K562 (cell line): ENCODE results near the gene NPNT. TPM values are rescaled to one million over a fixed set of nuclear protein-coding genes. Genes with fewer than 3 reads are reported as not detected.

Experiments
- DPF2 ChIP-seq: fragments of 450-650 bp; IDR thresholded peaks from 2 replicates; pipeline ENCODE4 v1.6.1; 2016
- ELF1 ChIP-seq: fragments of 200-800 bp; sonication (Bioruptor generic); IDR thresholded peaks from 2 replicates; pipeline ENCODE4 v1.6.1; 2016; ENCODE audit warnings: missing genetic modification characterization, missing compliant biosample characterization
- ESRRA ChIP-seq: fragments of 450-650 bp; IDR thresholded peaks from 2 replicates; pipeline ENCODE4 v1.6.1; 2014; ENCODE audit warnings: low read depth, mild to moderate bottlenecking, moderate library complexity, borderline replicate concordance
- ETV5 ChIP-seq: sonication (generic); formaldehyde crosslinking; IDR thresholded peaks from 2 replicates; pipeline ENCODE4 v1.4.0; 2020; ENCODE audit warnings: low read depth, mild to moderate bottlenecking, missing genetic modification reagents
- FOXA3 ChIP-seq, 2 experiments: fragments of 450-650 bp in 1 of 2; sonication (generic) in 1 of 2; formaldehyde crosslinking; IDR thresholded peaks in 1 of 2; conservative IDR thresholded peaks in 1 of 2; 2 replicates each; pipeline versions ENCODE4 v1.4.0 to v1.8.0; 2020 to 2022; ENCODE audit warnings: mild to moderate bottlenecking in 2 of 2, missing genetic modification reagents in 1 of 2
- FOXJ2 ChIP-seq: fragments of 200-800 bp; sonication (Bioruptor generic); IDR thresholded peaks from 2 replicates; pipeline ENCODE4 v1.6.1; 2016; ENCODE audit warnings: missing genetic modification characterization, missing compliant biosample characterization
- FOXM1 ChIP-seq, 2 experiments: fragments of 450-650 bp in 1 of 2; sonication (generic) in 1 of 2; formaldehyde crosslinking in 1 of 2; IDR thresholded peaks; 2 replicates each; pipeline versions ENCODE4 v1.6.1 to v1.9.0; 2017 to 2022; ENCODE audit warnings: low read depth in 2 of 2, mild to moderate bottlenecking in 2 of 2, missing genetic modification reagents in 1 of 2, moderate library complexity in 1 of 2
- HDAC2 ChIP-seq: fragments of 450-650 bp; IDR thresholded peaks from 2 replicates; pipeline ENCODE4 v1.6.1; 2016; ENCODE audit warnings: mild to moderate bottlenecking
- HDAC3 ChIP-seq: fragments of 450-650 bp; IDR thresholded peaks from 2 replicates; pipeline ENCODE4 v1.6.1; 2018; ENCODE audit warnings: borderline replicate concordance, mild to moderate bottlenecking, moderate library complexity; ENCODE audit not compliant: partially characterized antibody
- JUN ChIP-seq, 2 experiments: sonication (generic) in 1 of 2; formaldehyde crosslinking in 1 of 2; IDR thresholded peaks; 2 replicates each; pipeline versions ENCODE4 v1.6.1 to v1.8.0; 2012 to 2022; ENCODE audit warnings: borderline replicate concordance in 2 of 2, mild to moderate bottlenecking in 2 of 2, improper control_type of control experiment in 1 of 2, low read depth in 1 of 2, low read length in 1 of 2, missing genetic modification reagents in 1 of 2
- PTBP1 ChIP-seq: fragments of 200-400 bp; formaldehyde crosslinking; IDR thresholded peaks from 2 replicates; pipeline ENCODE4 v1.6.1; 2017; ENCODE audit warnings: low read depth, low read length
- RBM34 ChIP-seq: fragments of 200-400 bp; formaldehyde crosslinking; IDR thresholded peaks from 2 replicates; pipeline ENCODE4 v1.6.1; 2018; ENCODE audit warnings: low read length, borderline replicate concordance; ENCODE audit not compliant: insufficient read depth
- SNIP1 ChIP-seq: fragments of 450-650 bp; IDR thresholded peaks from 2 replicates; pipeline ENCODE4 v1.7.1; 2017; ENCODE audit warnings: low read depth, mild to moderate bottlenecking
- U2AF2 ChIP-seq: fragments of 200-400 bp; formaldehyde crosslinking; optimal IDR thresholded peaks from 2 replicates; pipeline ENCODE3; 2017; ENCODE audit warnings: low read depth, mild to moderate bottlenecking, low read length
- ZC3H4 ChIP-seq: sonication (generic); formaldehyde crosslinking; IDR thresholded peaks from 2 replicates; pipeline ENCODE4 v1.9.0; 2021; ENCODE audit warnings: missing genetic modification reagents, borderline replicate concordance
- ZKSCAN3 ChIP-seq: fragments of 250-450 bp; sonication (Bioruptor Pico); IDR thresholded peaks from 2 replicates; pipeline ENCODE4 v1.4.0; 2020
- ZNF140 ChIP-seq: fragments of 250-450 bp; sonication (Bioruptor Pico); IDR thresholded peaks from 2 replicates; pipeline ENCODE4 v1.8.0; 2021; ENCODE audit warnings: moderate library complexity, mild to moderate bottlenecking, inconsistent platforms
- ZNF778 ChIP-seq: fragments of 450-650 bp; formaldehyde crosslinking; IDR thresholded peaks from 2 replicates; pipeline ENCODE4 v1.4.0; 2020; ENCODE audit warnings: mild to moderate bottlenecking, moderate library complexity
- ZSCAN29 ChIP-seq: fragments of 450-650 bp; IDR thresholded peaks from 2 replicates; pipeline ENCODE4 v1.6.1; 2017
- polyA plus RNA-seq, 8 experiments: library from polyadenylated mRNA; depleted of rRNA in 4 of 8; stranded (reverse) in 5 of 8; unstranded in 3 of 8; fragments of >200 nt; fragmentation: Nextera tagmentation in 2 of 8; fragmentation: Illumina TruSeq in 1 of 8; extraction: Ambion mirVana in 2 of 8; extraction: Trizol in 1 of 8; gene quantifications; 2 replicates each; pipeline versions ENCODE4 v1.2.1 to v1.2.3, GENCODE V29; 2011 to 2014; ENCODE audit warnings: inconsistent platforms in 1 of 8, missing spikeins in 1 of 8
- total RNA-seq, 7 experiments: library from RNA; depleted of rRNA in 6 of 7; stranded (reverse); fragments of >200 nt in 6 of 7; fragmentation: Illumina TruSeq in 2 of 7; extraction: Trizol in 2 of 7; gene quantifications; 2 replicates each; pipeline versions ENCODE4 v1.2.1 to v1.2.3, GENCODE V29; 2011 to 2021; ENCODE audit warnings: low replicate concordance in 1 of 7
- TF ChIP-seq, protein P1 (sequence below): fragments of 450-650 bp; formaldehyde crosslinking; IDR thresholded peaks from 2 replicates; pipeline ENCODE4 v1.4.0; 2020; ENCODE audit warnings: mild to moderate bottlenecking, moderate library complexity
- TF ChIP-seq, protein P2 (sequence below): sonication (generic); formaldehyde crosslinking; IDR thresholded peaks from 2 replicates; pipeline ENCODE4 v1.8.1; 2023; ENCODE audit warnings: mild to moderate bottlenecking, missing genetic modification reagents
- TF ChIP-seq, protein P3 (sequence below): sonication (generic); formaldehyde crosslinking; IDR thresholded peaks from 2 replicates; pipeline ENCODE4 v1.8.1; 2023; ENCODE audit warnings: mild to moderate bottlenecking, missing genetic modification reagents

Gene NPNT
- total and polyA plus RNA-seq, 9 of the 15 experiments (the other 6 are each of a cell fraction or from before 2014, with no cell fraction given) = 0.22 TPM; not detected in 8

DNA sequence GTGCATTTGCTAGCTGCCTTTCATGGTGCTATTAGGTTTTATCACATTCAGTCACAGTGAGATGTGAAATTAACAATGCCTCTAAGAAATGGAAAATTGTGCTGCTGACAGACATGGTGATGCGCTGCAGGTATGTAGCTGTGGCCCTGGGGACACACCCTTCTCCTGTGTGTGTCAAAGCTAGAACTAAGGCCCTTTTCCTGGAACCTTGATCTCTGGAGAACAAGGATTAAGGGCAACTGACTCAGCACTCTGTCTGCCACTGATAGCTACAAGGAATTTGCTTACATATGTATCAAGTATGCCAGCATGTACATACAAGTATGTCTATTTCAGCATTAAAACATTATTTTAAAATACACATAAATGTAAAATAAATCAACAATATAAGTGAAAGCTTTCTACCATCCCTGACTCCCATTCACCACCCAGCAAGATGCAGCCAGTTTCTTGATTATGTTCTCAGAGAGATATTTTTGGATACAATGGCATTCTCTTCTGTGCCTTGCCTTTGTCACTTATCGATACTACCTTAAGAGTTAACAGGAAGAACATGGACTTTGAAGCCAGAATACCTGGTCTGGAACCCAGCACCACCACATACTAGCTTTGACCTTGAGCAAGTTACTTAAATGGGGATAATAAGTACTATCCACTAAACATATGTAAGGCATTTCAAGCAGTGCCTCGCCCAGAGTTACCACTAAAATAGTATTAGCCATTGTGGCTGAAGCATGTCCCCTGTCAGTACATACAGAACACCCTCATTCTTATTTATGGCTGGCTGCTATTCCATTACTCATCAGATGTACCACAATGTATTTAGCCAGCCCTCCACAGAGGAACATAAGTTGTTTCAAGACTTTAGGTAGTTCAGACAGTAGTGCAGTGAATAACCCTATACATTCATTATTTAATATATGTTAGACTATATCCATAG, 68.5 kb downstream of the NPNT start (continued):
- TF ChIP-seq, protein P1, sequence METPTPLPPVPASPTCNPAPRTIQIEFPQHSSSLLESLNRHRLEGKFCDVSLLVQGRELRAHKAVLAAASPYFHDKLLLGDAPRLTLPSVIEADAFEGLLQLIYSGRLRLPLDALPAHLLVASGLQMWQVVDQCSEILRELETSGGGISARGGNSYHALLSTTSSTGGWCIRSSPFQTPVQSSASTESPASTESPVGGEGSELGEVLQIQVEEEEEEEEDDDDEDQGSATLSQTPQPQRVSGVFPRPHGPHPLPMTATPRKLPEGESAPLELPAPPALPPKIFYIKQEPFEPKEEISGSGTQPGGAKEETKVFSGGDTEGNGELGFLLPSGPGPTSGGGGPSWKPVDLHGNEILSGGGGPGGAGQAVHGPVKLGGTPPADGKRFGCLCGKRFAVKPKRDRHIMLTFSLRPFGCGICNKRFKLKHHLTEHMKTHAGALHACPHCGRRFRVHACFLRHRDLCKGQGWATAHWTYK (CRISPR knock-in tag) = no peak
- TF ChIP-seq, protein P2, sequence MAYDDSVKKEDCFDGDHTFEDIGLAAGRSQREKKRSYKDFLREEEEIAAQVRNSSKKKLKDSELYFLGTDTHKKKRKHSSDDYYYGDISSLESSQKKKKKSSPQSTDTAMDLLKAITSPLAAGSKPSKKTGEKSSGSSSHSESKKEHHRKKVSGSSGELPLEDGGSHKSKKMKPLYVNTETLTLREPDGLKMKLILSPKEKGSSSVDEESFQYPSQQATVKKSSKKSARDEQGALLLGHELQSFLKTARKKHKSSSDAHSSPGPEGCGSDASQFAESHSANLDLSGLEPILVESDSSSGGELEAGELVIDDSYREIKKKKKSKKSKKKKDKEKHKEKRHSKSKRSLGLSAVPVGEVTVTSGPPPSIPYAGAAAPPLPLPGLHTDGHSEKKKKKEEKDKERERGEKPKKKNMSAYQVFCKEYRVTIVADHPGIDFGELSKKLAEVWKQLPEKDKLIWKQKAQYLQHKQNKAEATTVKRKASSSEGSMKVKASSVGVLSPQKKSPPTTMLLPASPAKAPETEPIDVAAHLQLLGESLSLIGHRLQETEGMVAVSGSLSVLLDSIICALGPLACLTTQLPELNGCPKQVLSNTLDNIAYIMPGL (CRISPR knock-in tag) = no peak
- TF ChIP-seq ZNF140 (CRISPR knock-in tag) (no peak), FOXA3 (CRISPR knock-in tag; conservative IDR thresholded peaks at IDR 0.05 in 1 of 2, IDR thresholded peaks at IDR 0.05 in 1 of 2) (no peak), ZNF778 (CRISPR knock-in tag) (no peak), ZC3H4 (CRISPR knock-in tag) (no peak), ETV5 (no peak), FOXJ2 (no peak), ESRRA (no peak), FOXM1 (IDR thresholded peaks at IDR 0.05; ENCODE audit: low read depth) (0 out of 2 replicates have a peak, but pooled peaks have one; percentile 18), FOXM1 (CRISPR knock-in tag; IDR thresholded peaks at IDR 0.05; ENCODE audit: low read depth) (no peak), PTBP1 (no peak), RBM34 (no peak), ZSCAN29 (no peak), ZKSCAN3 (CRISPR knock-in tag) (no peak), SNIP1 (no peak), JUN (IDR thresholded peaks at IDR 0.05; ENCODE audit: borderline replicate concordance, low read depth, low read length) (no peak), JUN (CRISPR knock-in tag; IDR thresholded peaks at IDR 0.05; ENCODE audit: borderline replicate concordance) (no peak), ELF1 (no peak), U2AF2 (no peak), HDAC2 (no peak), HDAC3 (peak; percentile 34), DPF2 (peak; percentile 88)
- TF ChIP-seq, protein P3, sequence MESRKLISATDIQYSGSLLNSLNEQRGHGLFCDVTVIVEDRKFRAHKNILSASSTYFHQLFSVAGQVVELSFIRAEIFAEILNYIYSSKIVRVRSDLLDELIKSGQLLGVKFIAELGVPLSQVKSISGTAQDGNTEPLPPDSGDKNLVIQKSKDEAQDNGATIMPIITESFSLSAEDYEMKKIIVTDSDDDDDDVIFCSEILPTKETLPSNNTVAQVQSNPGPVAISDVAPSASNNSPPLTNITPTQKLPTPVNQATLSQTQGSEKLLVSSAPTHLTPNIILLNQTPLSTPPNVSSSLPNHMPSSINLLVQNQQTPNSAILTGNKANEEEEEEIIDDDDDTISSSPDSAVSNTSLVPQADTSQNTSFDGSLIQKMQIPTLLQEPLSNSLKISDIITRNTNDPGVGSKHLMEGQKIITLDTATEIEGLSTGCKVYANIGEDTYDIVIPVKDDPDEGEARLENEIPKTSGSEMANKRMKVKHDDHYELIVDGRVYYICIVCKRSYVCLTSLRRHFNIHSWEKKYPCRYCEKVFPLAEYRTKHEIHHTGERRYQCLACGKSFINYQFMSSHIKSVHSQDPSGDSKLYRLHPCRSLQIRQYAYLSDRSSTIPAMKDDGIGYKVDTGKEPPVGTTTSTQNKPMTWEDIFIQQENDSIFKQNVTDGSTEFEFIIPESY = no peak
